BLaER1 (cell line): ENCODE measurements around the gene JMJD6.
"Not testable (repeated sequence)": the region's sequence is repeated elsewhere in the genome, so short reads cannot be mapped to it uniquely, and the experiment has no call there.

Experiments
- H3K27ac ChIP-seq: shearing (Covaris generic); formaldehyde crosslinking; 2 replicates; pipeline ENCODE4 v1.8.1; 2022
- H3K27me3 ChIP-seq: shearing (Covaris generic); formaldehyde crosslinking; 2 replicates; pipeline ENCODE4 v1.8.1; 2022
- H3K36me3 ChIP-seq: shearing (Covaris generic); formaldehyde crosslinking; 2 replicates; pipeline ENCODE4 v1.8.1; 2022
- H3K4me1 ChIP-seq: shearing (Covaris generic); formaldehyde crosslinking; 2 replicates; pipeline ENCODE4 v1.8.1; 2022
- H3K4me2 ChIP-seq: shearing (Covaris generic); formaldehyde crosslinking; 2 replicates; pipeline ENCODE4 v1.8.1; 2022
- H3K4me3 ChIP-seq: shearing (Covaris generic); formaldehyde crosslinking; 2 replicates; pipeline ENCODE4 v1.8.1; 2022
- H3K9ac ChIP-seq: shearing (Covaris generic); formaldehyde crosslinking; 2 replicates; pipeline ENCODE4 v1.8.1; 2022
- H3K9me3 ChIP-seq: shearing (Covaris generic); formaldehyde crosslinking; 2 replicates; pipeline ENCODE4 v1.8.1; 2022
- H4K20me1 ChIP-seq: shearing (Covaris generic); formaldehyde crosslinking; 2 replicates; pipeline ENCODE4 v1.8.1; 2022
- Cebpa-rat ChIP-seq: shearing (Covaris generic); IDR thresholded peaks from 2 replicates; pipeline ENCODE4 v1.8.1; 2022

JMJD6 gene

GRCh38 chr17:76700270-76700616 lies 26.2 kb downstream of the JMJD6 start:
- no peaks in the 10 kb centered on the region for H4K20me1 ChIP-seq
- peak overlapping the region; percentile 93 for H3K27ac ChIP-seq
- TF ChIP-seq Cebpa-rat = no peak
- H3K4me1 ChIP-seq = peaks cover 98% of the 10 kb centered on the region
- H3K27me3 ChIP-seq = no peaks in the 10 kb centered on the region
- peak overlapping the region; percentile 65 for H3K4me3 ChIP-seq
- peak overlapping the region; percentile 95 for H3K4me2 ChIP-seq
- H3K9me3 ChIP-seq = no peaks in the 10 kb centered on the region
- H3K36me3 ChIP-seq = peaks cover 6% of the 10 kb centered on the region; the same call in 1 of the 2 replicates
- H3K9ac ChIP-seq = peak overlapping the region; percentile 83

GRCh38 chr17:76698466-76698977 lies 27.9 kb downstream of the JMJD6 start:
- not testable (repeated sequence) for H3K27me3 ChIP-seq, H4K20me1 ChIP-seq, H3K36me3 ChIP-seq, H3K9me3 ChIP-seq
- Histone ChIP-seq H3K4me2 (peak overlapping the region; percentile 95), H3K27ac (peak overlapping the region; percentile 93), H3K4me3 (peak overlapping the region; percentile 57), H3K9ac (peak overlapping the region; percentile 78; the same call in 1 of the 2 replicates), H3K4me1 (peaks cover 99% of the 10 kb centered on the region)

- Histone ChIP-seq H3K4me1 (peaks cover 99% of the 10 kb centered on the region), H3K9ac (peak overlapping the region; percentile 78), H3K36me3 (peaks cover 6% of the 10 kb centered on the region; the same call in 1 of the 2 replicates), H3K27me3 (no peaks in the 10 kb centered on the region), H3K27ac (peak overlapping the region; percentile 93), H3K4me2 (peak overlapping the region; percentile 95), H3K9me3 (no peaks in the 10 kb centered on the region), H3K4me3 (peak overlapping the region; percentile 57), H4K20me1 (no peaks in the 10 kb centered on the region)
- no peak for TF ChIP-seq Cebpa-rat
These were observed 28.5 kb downstream of the JMJD6 start for GRCh38 chr17:76697702-76698465.

GRCh38 chr17:76696763-76697701 lies 29.4 kb downstream of the JMJD6 start:
- H3K4me1 ChIP-seq = peaks cover 97% of the 10 kb centered on the region
- H3K9me3 ChIP-seq = no peaks in the 10 kb centered on the region
- H4K20me1 ChIP-seq = no peaks in the 10 kb centered on the region
- peak overlapping the region; percentile 93 for H3K27ac ChIP-seq
- peak overlapping the region; percentile 95 for H3K4me2 ChIP-seq
- H3K9ac ChIP-seq = peak overlapping the region; percentile 78
- no peaks in the 10 kb centered on the region for H3K27me3 ChIP-seq
- H3K36me3 ChIP-seq = peaks cover 6% of the 10 kb centered on the region; the same call in 1 of the 2 replicates
- no peak for TF ChIP-seq Cebpa-rat
- peak overlapping the region; percentile 57 for H3K4me3 ChIP-seq

- Histone ChIP-seq H3K9me3 (no peaks in the 10 kb centered on the region), H3K4me1 (peaks cover 97% of the 10 kb centered on the region), H3K9ac (no peak overlapping the region; the same call in 1 of the 2 replicates), H3K27ac (peak overlapping the region; percentile 93), H3K4me2 (peak overlapping the region; percentile 95), H4K20me1 (no peaks in the 10 kb centered on the region), H3K27me3 (no peaks in the 10 kb centered on the region), H3K4me3 (no peak overlapping the region), H3K36me3 (peaks cover 6% of the 10 kb centered on the region; the same call in 1 of the 2 replicates)
- TF ChIP-seq Cebpa-rat = no peak
These were observed 31.2 kb downstream of the JMJD6 start for GRCh38 chr17:76695059-76695831.

- no peak overlapping the region for H3K9ac ChIP-seq
- no peak overlapping the region for H3K27ac ChIP-seq
- H3K27me3 ChIP-seq = no peaks in the 10 kb centered on the region
These were observed 34.8 kb downstream of the JMJD6 start for GRCh38 chr17:76691379-76692191.

GRCh38 chr17:76690596-76691280 lies 35.7 kb downstream of the JMJD6 start:
- Histone ChIP-seq H3K9me3 (no peaks in the 10 kb centered on the region), H3K36me3 (peaks cover 13% of the 10 kb centered on the region; the same call in 1 of the 2 replicates), H3K27ac (no peak overlapping the region), H4K20me1 (0 out of 2 replicates have a peak, but pooled peaks cover 6% of the 10 kb centered on the region), H3K27me3 (no peaks in the 10 kb centered on the region), H3K4me1 (peaks cover 90% of the 10 kb centered on the region), H3K4me2 (peak overlapping the region; percentile 36; the same call in 1 of the 2 replicates), H3K4me3 (no peak overlapping the region), H3K9ac (no peak overlapping the region)
- no peak for TF ChIP-seq Cebpa-rat

More at GRCh38 chr17:76691379-76692191, 34.8 kb downstream of the JMJD6 start:
- no peak overlapping the region for H3K4me3 ChIP-seq
- peak overlapping the region; percentile 36 for H3K4me2 ChIP-seq
- no peak for TF ChIP-seq Cebpa-rat
- no peaks in the 10 kb centered on the region for H3K9me3 ChIP-seq
- peaks cover 90% of the 10 kb centered on the region for H3K4me1 ChIP-seq
- peaks cover 13% of the 10 kb centered on the region; the same call in 1 of the 2 replicates for H3K36me3 ChIP-seq
- H4K20me1 ChIP-seq = 0 out of 2 replicates have a peak, but pooled peaks cover 5% of the 10 kb centered on the region

GRCh38 chr17:76689859-76690258 lies 36.5 kb downstream of the JMJD6 start:
- Histone ChIP-seq H3K36me3 (peaks cover 15% of the 10 kb centered on the region; the same call in 1 of the 2 replicates), H3K4me1 (peaks cover 90% of the 10 kb centered on the region), H4K20me1 (0 out of 2 replicates have a peak, but pooled peaks cover 11% of the 10 kb centered on the region), H3K27me3 (no peaks in the 10 kb centered on the region), H3K4me3 (no peak overlapping the region), H3K9me3 (no peaks in the 10 kb centered on the region), H3K4me2 (no peak overlapping the region), H3K9ac (no peak overlapping the region), H3K27ac (no peak overlapping the region)
- TF ChIP-seq Cebpa-rat = no peak
